HG03354 (cell line): ENCODE data around the gene CHD6.

Experiments used
- ATAC-seq: cut with Tn5 transposase; IDR thresholded peaks from one replicate; pipeline ENCODE4 v1.9.1; 2021; ENCODE audit warnings: mild to moderate bottlenecking; ENCODE audit not compliant: unreplicated experiment, poor library complexity, severe bottlenecking

Gene CHD6

DNA sequence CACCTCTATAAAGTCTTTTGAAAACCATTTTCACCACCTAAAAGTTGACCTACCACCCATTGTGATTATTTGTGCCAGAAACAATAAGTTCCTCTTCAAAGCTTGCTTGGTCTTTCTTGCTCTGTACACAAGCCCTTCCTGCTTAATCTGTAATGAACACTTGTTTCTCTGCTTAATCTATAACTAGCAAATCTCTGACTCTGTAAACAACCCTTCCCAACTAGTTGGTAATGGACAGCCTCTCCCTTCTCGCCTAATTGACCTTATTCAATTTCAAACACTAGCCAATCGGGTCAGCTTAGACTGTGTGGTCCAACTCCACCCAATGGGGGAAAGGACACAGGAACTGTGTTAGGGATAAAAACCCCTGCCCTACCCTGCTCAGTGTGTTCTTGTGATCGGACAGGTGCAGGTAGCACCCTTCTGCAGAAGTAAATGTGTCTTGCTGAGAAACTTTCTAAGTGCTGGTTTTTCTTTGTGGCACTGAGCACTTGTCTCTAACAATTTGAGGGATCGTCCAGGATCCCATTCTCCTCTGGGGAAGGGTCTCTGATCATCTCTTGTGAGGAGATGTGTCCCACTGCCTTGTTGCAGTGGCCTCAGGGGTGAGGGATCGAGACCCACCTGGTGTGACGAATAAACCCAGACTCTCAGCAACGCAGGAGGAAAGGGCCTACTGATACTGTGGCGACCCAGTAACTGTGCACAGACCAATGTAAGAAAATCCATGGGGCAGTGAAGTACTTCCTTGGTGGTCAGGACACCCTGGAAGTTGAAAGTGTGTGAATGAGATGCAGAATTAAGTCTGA is 23.5 kb downstream of the CHD6 start:
- no peak for ATAC-seq

DNA sequence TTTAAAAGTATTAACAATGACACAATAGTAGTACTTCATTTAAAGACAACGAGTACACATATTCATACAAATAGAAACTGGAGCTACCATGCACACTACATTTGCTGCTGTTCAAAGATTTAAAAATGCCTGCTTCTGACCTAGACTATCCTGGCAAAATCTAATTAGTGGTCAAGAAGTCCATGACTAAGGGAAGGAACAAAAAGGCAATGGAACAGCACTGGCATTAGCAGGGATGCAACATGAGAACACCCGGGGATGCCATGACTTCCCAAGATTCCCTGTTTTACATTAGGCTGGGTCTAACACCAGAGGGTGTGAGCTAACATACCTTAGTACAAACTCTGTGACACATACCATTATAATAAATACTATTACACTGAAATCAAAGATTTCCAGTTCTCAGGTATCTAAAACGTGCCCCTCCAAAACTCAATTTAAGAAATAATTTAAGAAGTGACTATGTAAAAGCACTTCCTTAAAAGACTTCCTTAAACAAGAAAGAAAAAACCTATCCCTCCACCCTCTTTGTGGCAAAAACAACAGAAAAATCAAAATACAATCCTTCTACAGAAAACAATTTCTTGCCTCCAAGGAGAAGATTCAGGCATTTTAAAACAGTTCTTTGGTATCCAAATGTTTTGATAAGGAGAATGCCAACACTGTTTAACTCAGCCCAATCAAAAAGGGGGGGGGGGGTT is 25.5 kb downstream of the CHD6 start:
- no peak for ATAC-seq

DNA sequence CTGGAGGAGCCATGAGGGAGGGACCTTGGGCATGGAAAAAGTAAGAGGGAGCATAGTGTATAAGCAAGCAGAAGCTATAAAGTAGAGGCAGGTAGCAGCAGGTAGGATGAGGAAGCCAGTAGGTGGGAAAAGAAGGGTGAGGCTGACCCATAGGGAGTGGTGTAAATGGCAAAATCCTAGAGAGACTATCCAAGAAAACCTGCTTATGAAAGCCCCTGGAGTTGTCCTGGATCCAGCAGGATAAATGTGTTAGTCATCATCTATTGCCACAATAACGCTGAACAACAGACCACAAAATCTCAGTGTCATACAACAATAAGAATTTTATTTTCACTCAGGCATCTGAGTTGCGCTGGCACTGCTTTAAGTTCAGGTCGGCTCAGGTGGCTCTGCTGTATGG is 30.2 kb downstream of the CHD6 start:
- no peak for ATAC-seq

DNA sequence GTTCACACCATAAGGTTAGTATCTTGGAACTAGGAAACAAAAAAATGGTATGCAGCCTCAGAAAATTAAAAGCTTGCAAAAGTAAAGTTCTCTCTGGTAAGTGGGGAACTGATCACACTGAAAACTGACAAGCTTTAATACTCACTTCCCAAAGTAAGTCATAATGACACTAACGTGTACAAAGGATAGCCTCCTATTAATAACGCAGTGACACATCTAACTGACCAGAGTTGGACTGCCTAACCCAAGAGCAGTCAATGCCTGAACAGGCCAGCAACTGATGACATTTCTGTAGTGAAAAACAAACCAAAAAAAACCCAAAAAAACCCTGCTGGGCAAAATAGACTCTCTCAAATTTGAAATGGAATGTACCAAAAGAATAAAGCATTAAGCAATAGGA is 30.7 kb downstream of the CHD6 start:
- ATAC-seq = no peak

DNA sequence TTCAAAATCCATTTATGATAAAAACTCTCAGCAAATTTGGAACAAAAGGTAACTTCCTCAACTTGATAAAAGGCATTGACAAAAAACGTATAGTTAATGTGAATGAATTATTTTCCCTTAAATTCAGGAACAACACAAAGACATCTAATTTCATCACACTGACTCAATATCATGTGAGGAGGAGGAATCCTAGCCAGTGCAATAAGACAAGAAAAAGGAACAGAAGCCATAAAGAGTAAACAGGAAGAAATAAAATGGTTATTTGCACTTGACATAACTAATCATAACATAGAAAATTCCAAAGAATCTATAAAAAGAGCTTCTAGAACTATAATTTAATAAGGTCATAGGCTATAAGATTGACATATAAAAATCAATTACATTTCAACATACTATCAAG is 31.4 kb downstream of the CHD6 start:
- ATAC-seq = no peak

DNA sequence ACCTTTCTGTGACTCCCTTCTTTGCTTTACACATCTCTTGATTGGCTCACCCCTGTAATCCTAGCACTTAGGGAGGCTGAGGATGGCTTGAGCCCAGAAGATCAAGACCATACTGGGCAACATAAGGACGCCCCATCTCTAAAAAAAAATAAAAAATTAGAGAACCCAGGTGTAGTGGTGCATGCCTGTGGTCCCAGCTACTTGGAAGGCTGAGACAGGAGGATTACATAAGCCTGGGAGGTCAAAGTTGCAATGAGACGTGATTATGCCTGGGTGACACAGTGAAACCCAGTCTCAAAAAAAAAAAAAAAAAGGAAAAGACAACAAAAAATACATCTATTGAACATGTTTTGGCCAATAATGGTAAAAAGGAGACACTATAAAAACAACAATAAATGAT is 37.8 kb downstream of the CHD6 start:
- no peak for ATAC-seq

DNA sequence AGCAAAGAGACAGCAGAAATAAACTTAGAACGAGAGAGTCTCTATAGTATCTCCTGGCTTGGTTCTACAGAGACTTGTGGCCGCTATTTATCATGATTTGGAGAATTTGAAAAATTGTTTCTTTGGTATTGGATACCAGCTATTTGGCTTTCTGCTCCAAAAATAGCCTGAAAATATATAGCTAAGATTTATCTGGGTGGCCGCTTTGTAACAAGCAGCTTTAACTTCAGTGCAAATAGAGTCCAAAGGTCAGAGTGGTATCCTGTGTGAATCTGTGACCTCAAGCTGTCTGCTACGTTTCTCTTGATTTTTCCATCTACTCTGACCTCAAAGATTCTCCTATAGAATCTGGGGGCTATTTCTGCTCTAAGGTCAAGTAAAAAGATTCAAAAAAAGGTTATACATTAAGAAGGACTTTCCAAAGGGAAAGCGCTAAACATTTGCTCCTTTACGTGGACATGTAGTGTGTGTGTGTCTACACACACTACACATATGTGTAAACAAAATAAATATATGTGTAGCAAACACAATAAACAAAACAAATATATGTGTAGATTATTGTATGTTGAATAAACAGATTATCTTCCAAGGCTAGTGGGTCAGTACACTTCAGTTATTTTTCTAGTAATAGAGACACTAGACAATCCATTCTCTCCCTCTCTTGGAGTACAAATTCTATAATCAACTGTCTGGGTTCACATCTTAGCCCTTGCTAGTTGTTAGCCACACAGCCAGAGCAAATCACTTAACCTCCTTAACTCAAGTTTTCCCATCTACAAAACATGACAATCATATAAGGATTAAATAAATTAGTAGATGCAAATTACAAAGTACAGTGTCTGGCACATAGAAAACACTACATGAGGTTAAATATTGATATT is 40.8 kb downstream of the CHD6 start:
- no peak for ATAC-seq

DNA sequence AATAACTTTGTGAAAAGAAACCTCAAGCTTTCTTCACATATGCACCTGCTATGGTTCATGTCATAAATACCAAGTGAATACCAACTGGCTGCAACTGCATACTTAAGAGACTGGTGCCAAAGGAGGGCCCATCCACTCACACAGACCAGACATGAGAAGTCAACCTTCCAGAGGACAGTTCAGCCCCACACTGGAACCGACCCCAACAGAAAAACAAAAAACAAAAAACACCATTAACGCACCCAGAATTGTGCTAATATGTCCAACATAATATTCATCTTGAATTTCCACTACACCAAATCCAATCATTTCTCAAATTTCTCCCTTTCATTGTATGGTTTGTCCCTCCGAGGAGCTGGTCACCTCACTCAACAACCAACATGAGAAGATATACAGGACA is 42.8 kb downstream of the CHD6 start:
- no peak for ATAC-seq

DNA sequence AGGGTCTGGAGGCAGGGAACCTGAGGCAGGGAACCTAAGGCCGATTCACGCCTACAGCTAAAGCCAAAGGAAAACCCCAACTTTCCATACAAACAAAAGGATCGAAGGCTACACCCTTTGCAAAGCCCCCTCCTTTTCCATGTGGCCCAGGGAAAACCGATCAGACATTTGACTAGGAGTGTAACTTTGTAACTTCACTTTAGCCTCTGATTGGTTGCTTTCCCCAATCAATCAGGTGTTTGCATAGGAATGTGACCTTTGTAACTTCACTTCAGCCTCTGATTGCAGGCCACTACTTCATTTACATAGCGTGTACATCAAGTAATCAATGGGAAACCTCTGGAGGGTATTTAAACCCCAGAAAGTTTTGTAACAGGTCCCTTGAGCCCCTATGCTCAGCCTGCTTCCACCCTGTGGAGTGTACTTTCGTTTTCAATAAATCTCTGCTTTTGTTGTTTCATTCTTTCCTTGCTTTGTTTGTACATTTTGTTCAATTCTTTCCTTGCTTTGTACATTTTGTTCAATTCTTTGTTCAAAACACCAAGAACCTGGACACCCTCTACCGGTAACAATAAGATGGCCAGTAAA is 43.3 kb downstream of the CHD6 start:
- no peak for ATAC-seq

DNA sequence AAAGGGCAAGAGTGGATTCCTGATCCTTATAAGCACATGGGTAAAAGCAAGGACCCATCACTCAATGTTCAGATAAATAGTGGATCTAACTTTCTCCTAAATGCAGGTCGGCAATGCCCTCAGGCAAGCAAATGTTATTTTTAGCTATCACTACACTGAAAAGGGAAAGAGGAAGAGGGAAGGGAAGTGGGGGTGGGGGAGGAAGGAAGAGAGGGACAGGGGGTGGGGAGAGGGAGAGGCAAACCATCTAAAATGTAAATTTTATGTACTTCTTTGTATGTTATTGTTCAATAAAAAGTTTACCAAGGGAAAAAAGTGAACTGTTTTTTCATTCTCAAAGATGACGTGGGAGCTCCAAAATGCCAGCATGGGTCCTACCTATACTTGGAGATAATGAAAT is 44.2 kb downstream of the CHD6 start:
- no peak for ATAC-seq

DNA sequence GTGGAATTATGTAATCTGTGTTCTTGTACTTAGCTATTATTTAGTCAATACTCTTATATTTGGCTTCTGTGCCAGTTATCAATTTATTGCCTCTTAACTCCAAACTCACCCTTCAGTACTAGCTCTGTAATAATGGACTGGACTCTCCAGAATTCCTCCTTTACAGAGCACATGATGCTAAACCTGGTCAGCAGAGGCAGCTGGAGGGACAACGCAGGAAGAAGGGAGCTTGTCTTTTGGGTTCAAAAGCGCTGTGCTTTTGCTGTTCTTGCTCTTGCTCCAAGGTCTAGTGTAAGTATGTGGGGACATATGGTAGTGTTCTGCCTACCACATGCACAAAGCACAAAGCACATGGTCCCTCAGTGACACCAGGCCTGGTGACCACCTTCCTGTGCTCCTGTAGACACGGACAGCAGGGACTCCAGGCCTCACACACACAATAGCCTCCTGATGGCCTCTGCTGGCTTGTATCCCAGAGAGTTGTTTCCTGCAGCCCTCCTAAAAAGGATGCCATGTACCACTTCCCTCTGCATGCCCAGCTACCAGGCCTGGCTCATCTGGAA is 46.1 kb downstream of the CHD6 start:
- no peak for ATAC-seq

DNA sequence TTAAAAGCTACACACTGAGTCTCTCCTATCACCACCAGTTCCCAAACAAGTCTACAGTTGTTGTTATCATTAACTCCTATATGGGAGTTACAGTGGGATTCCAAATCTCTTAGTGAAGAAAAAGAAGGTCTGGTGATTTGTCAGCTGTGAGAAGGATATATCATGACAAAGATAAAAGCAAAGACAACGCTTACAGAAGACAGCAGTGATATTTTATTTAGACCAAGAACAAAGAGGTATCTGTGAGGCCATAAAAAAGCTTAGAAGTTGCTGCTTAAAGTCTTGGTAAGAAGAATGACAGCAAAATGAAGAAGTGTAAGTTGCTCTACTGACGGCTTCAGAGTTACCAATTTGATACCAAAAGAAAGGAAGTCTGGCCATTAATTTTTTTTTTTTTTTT is 47.2 kb downstream of the CHD6 start:
- no peak for ATAC-seq

DNA sequence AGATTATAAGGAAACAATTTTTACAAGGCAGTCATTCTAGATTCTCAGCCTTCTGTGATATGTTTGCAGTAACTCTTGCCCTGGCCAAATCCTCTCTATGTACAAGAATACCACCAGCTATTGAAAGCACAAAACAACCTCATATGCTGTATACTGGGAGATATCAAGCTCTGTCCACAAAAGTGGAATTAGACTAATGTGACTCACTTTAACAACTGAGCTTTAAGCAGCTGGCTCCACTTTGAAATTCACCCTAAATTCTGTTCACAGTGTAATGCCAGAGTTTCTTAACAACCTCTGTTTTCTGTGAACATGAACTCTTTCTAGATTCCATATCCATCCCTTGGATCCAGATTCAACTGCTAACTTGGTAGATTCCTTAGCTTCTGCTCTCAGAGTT is 47.6 kb downstream of the CHD6 start:
- no peak for ATAC-seq

DNA sequence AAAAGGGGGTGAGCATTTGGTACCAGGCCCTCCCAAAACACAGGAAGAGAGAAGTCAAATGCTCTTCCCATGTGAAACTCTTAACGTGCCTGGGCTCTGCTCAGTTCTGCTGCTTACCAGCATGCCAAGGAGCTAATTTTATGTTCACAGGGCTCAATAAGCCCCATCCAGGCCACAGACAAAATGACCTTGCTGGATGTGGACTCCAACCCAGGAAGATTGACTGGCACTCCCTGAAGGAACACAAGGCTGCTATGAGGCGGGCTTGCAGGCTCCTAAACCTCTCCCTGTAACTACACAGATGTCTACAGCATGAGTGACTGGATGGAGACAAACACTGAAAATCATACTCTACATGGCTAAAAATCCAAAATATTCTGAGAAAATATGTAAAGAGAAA is 50.6 kb downstream of the CHD6 start:
- no peak for ATAC-seq

DNA sequence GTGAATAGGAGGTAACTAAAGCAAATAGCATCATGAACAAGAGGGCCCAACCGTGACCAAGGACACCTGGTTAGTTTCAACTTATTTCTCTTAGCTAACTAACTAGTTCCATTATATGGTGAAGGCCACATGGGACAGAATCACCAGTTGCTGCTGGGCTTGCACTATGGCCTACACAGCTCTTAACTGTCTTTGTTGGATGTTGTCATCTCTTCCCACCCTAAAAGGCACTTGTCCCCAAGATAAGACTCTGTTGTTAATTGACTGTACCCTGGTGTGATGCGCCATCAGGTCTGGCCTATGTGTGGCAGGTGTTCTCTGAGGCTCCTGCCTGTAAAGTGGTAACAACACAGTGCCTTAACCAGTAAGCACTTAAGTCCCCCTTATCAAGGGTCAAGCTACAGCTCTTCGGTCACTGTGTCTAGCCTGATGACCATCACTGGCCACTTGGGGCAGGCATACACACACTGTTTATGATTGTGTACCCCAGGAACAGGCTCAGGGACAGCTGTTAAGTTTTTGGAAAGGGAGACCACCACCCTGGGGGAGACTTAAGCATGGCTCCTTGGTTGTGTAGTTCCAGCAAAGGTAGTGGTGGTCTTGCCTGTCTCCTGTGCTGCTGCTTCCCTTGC is 51.2 kb downstream of the CHD6 start:
- no peak for ATAC-seq

DNA sequence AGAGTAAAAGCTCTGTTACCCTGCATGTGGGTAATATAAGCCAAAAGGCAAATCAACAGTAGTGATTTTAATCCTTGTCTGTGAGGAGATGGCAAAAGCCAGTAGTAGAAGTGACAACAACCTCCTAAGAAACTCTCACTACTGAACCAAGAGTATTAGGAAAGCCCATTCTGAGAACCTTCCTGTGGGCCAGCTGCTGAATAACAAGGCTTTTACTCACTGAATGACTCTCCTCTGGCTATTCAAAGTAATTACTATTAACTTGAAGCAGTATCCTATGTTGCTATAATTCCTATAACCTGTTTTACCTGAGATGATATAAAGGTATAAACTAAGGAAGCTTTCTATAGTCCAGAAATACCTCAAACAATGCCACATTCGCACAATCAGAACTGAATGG is 55.1 kb downstream of the CHD6 start:
- ATAC-seq = no peak

DNA sequence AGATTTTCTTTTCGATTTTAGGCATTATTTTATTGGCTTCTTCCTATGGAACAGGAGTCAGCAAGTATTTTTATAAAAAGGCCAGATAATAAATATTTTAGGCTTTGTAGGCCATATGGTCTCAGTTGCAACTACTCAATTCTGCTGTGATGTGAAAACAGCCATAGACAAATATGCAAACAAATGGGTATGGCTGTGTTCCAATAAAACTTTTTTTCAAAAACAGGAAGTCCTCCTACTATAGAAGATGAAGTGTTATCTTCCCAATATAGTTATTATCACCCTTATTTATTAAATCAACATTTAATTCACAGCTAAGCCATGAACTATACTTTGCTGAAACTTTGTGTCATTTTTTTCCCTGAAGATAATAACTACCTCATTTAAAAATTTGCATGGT is 57.2 kb downstream of the CHD6 start:
- ATAC-seq = no peak

DNA sequence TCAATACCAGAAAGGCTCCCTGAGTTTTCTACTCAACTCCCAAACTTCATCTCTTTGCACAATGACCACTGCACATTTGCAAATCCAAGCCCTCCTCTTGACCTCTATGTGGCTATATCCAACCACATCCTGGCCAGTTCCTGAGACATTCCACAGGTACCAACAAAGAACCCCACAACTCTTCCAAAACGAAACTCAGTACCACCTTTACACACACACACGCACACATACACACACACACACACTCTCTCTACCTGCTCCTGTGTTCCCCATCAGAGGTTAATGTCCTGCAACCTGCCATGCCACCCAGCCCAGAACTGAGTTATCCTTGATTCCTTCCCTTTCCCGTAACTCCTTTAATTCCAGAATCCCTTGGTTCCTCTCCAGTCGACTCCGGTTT is 58.5 kb downstream of the CHD6 start:
- no peak for ATAC-seq

DNA sequence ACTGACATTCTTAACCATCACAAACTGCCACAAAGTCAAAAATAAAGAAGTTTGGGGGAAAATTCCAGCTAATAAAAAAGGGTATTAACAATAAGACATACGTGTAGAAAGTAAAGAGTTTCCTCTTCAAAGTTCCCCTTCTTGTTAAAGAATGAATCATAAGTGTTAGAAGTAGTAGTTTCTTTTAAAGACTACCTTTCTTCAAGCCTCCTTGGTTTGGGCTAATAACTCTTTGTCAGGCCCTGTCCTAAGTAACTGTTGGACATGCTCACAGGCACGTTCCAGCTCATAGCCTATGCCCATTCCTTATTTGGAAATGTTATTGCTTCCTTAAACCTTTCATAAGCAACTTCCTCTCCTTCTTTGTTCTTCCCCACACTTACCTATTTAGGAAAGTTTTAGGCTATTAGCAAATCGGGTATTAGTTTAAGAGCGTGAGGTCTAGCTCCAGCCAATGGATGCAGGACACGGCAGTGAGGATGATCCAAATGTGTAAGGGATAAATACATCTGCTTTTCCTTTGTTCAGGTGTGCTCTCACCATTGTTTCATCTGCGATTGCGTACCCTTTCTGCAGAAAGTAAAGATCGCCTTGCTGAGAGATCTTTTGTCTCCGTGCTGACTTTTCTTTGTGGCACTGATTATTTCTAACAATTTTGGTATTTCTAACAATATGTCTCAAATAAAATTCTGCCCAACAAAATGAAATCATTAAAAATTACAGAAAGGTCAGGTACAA is 64.9 kb downstream of the CHD6 start:
- no peak for ATAC-seq
